Measurements from ENCODE around the gene GALNT15. TPM values are rescaled to one million over a fixed set of nuclear protein-coding genes. Genes with fewer than 3 reads are reported as not detected.
A peak's percentile ranks its signal among the peaks of the same experiment; 100 is the strongest.

The GALNT15 gene
- total RNA-seq, 1 donor: 4.7 TPM

DNA sequence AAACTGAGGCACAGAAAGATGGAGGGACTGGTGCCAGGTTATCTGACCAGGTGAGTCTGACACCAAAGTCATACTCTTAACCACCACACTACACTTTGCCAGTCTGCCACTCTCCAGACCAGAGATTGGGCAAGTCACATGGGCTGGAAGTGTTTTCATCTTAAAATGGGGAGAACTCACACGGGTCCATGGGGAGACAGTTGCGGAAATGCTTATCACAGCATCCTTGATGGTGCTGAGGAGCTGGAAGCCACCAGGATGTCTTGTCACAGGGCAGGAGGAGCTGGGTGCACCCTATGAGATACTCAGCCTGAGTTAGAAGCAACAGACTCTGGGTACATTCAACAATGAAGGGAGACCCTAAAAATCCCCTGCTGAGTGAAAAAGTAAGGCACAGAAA is 4.8 kb downstream of the GALNT15 start:
- TF ChIP-seq, protein P1, sequence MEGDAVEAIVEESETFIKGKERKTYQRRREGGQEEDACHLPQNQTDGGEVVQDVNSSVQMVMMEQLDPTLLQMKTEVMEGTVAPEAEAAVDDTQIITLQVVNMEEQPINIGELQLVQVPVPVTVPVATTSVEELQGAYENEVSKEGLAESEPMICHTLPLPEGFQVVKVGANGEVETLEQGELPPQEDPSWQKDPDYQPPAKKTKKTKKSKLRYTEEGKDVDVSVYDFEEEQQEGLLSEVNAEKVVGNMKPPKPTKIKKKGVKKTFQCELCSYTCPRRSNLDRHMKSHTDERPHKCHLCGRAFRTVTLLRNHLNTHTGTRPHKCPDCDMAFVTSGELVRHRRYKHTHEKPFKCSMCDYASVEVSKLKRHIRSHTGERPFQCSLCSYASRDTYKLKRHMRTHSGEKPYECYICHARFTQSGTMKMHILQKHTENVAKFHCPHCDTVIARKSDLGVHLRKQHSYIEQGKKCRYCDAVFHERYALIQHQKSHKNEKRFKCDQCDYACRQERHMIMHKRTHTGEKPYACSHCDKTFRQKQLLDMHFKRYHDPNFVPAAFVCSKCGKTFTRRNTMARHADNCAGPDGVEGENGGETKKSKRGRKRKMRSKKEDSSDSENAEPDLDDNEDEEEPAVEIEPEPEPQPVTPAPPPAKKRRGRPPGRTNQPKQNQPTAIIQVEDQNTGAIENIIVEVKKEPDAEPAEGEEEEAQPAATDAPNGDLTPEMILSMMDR (IDR thresholded peaks at IDR 0.05; ENCODE audit: insufficient read depth, low read depth, low read length): no peak
- no peak overlapping the region for H3K4me3 ChIP-seq (ENCODE audit: low read depth, low read length)
- no peak for DNase-seq (ENCODE audit: low read depth)

- TF ChIP-seq, protein P1 (IDR thresholded peaks at IDR 0.05; ENCODE audit: insufficient read depth, low read depth, low read length): no peak
- H3K4me3 ChIP-seq (ENCODE audit: low read depth, low read length): no peak overlapping the region
- peak; percentile 23 for DNase-seq (ENCODE audit: low read depth)
These were observed 5.6 kb downstream of the GALNT15 start for GRCh38 chr3:16179771-16180736.

DNA sequence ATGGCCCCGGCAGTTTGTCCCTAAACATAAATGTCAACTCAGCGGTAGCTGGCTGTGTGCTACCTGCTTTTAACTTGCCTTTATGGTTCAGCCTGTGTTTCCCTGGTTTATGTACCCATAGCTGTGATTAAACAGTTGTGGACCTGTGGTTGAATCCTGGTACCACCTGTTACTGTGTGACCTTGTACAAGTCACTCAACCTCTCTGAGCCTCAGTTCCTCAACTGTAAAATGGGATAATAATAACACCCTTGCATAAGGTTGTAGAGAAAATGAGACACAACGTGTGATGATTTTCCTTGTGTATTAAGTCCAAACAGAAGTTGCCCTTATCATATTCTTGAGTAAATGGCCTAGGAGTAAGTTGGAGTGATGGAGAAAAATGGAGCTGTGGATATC is 6.3 kb downstream of the GALNT15 start:
- TF ChIP-seq, protein P1 (IDR thresholded peaks at IDR 0.05; ENCODE audit: insufficient read depth, low read depth, low read length): no peak
- no peak for DNase-seq (ENCODE audit: low read depth)
- no peak overlapping the region for H3K4me3 ChIP-seq (ENCODE audit: low read depth, low read length)

DNA sequence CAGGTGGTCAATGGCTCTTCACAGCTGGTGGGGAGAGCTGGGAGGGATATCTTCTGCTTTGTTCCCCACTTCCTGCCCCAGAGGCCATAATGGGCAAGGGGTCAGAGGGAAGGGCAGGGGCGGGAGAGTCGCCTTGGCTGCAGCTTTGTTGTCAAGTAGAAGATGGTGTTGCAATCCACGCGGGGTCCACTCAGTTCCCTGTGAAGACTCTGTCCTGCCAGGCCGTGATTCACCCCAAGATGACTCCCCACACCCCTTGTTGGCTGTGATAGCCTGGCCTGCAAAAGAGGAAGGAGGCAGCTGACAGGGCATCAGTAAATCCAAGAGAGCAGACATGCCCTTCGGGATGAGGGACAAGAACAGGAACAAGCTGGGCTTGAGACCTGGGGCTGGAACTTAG is 6.9 kb downstream of the GALNT15 start:
- peak; percentile 45 for DNase-seq (ENCODE audit: low read depth)
- TF ChIP-seq, protein P1 (IDR thresholded peaks at IDR 0.05; ENCODE audit: insufficient read depth, low read depth, low read length): no peak
- no peak overlapping the region for H3K4me3 ChIP-seq (ENCODE audit: low read depth, low read length)

DNA sequence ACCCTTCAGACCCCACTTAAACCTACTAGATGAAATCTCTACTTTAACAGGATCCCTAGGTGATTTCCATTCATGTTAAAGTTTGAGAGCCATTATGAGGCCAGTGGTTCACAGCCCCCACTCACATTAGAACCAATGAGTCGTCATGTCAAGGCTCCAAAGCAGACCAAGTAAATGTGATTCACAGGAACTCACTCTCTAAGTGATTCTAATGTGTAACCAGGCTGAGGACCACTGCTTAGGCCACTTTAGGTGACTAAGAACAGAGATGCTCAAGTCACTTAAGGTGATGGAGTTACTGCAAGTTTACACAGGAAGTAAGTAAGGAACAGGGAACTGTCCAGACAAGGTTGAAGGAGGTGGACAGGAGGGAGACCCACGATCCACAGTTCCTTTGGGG is 7.7 kb downstream of the GALNT15 start:
- H3K4me3 ChIP-seq (ENCODE audit: low read depth, low read length): no peak overlapping the region
- DNase-seq (ENCODE audit: low read depth): no peak
- TF ChIP-seq, protein P1 (IDR thresholded peaks at IDR 0.05; ENCODE audit: insufficient read depth, low read depth, low read length): no peak

GRCh38 chr3:16182612-16183011 is 8.1 kb downstream of the GALNT15 start:
- no peak for DNase-seq (ENCODE audit: low read depth)
- no peak overlapping the region for H3K4me3 ChIP-seq (ENCODE audit: low read depth, low read length)
- TF ChIP-seq, protein P1 (IDR thresholded peaks at IDR 0.05; ENCODE audit: insufficient read depth, low read depth, low read length): no peak
